ENCODE results near the gene UBE2QL1. TPM values are rescaled to one million over a fixed set of nuclear protein-coding genes. Genes with fewer than 3 reads are reported as not detected.

UBE2QL1 gene
- total RNA-seq, 6 donors from 2014 or later, result 0.09 to 0.10 TPM; not detected in 4

- H3K4me3 ChIP-seq, result no peak overlapping the region
- WGBS, 2 donors, result 71% methylated on average over 21 of the region's 21 CpGs
- H3K9me3 ChIP-seq, result no peaks in the 10 kb centered on the region
- no peak for TF ChIP-seq POLR2AphosphoS5 (IDR thresholded peaks at IDR 0.05)
- no peak for TF ChIP-seq EP300 (IDR thresholded peaks at IDR 0.05)
- no peak for TF ChIP-seq POLR2A (IDR thresholded peaks at IDR 0.05)
- no peak for TF ChIP-seq CTCF (IDR thresholded peaks at IDR 0.05)
- peaks cover 5 to 8% (median 6%) of the 10 kb centered on the region in 4 donors for H3K4me1 ChIP-seq
- H3K27ac ChIP-seq, result no peak overlapping the region
- H3K36me3 ChIP-seq, result no peaks in the 10 kb centered on the region
- DNase-seq, result no peak
- H3K27me3 ChIP-seq, result peaks cover 0 to 19% (median 5%) of the 10 kb centered on the region in 4 donors
- ATAC-seq (ENCODE audit: low FRiP score in 2 of 2), result no peak
Measured at GRCh38 chr5:6446626-6447309, 1.9 kb upstream of the UBE2QL1 start.

GRCh38 chr5:6447384-6448140 is 1.1 kb upstream of the UBE2QL1 start:
- TF ChIP-seq CTCF (IDR thresholded peaks at IDR 0.05) (no peak), EP300 (IDR thresholded peaks at IDR 0.05) (no peak), POLR2AphosphoS5 (IDR thresholded peaks at IDR 0.05) (no peak), POLR2A (IDR thresholded peaks at IDR 0.05) (no peak)
- ATAC-seq (ENCODE audit: low FRiP score in 2 of 2), result no peak
- Histone ChIP-seq H3K27me3 (peaks cover 0 to 19% (median 5%) of the 10 kb centered on the region in 4 donors), H3K4me1 (peaks cover 5 to 8% (median 6%) of the 10 kb centered on the region in 4 donors), H3K36me3 (no peaks in the 10 kb centered on the region), H3K9me3 (no peaks in the 10 kb centered on the region), H3K27ac (no peak overlapping the region), H3K4me3 (no peak overlapping the region)
- 92 to 95% methylated on average over 7 of the region's 7 CpGs for WGBS, 2 donors
- DNase-seq, result no peak

GRCh38 chr5:6448141-6448491 is 543 bp upstream of the UBE2QL1 start:
- Histone ChIP-seq H3K9me3 (no peaks in the 10 kb centered on the region), H3K4me3 (peak overlapping the region in 1 of 4 donors; percentile 20), H3K27ac (no peak overlapping the region), H3K4me1 (peaks cover 5 to 8% (median 6%) of the 10 kb centered on the region in 4 donors), H3K36me3 (no peaks in the 10 kb centered on the region), H3K27me3 (peaks cover 0 to 19% (median 7%) of the 10 kb centered on the region in 4 donors)
- DNase-seq (no peak), ATAC-seq (ENCODE audit: low FRiP score in 2 of 2) (peak in 1 of 2 donors; percentile 12)
- no peak for TF ChIP-seq POLR2A (IDR thresholded peaks at IDR 0.05)
- WGBS, 2 donors, result 92 to 94% methylated on average over 3 of the region's 3 CpGs

- Histone ChIP-seq H3K4me1 (peaks cover 5 to 8% (median 6%) of the 10 kb centered on the region in 4 donors), H3K9me3 (no peaks in the 10 kb centered on the region), H3K4me3 (peak overlapping the region in 1 of 4 donors; percentile 39), H3K27me3 (peaks cover 0 to 19% (median 7%) of the 10 kb centered on the region in 4 donors), H3K36me3 (no peaks in the 10 kb centered on the region), H3K27ac (no peak overlapping the region)
- TF ChIP-seq EP300 (IDR thresholded peaks at IDR 0.05), result no peak
- no peak for TF ChIP-seq CTCF (IDR thresholded peaks at IDR 0.05)
- no peak for TF ChIP-seq POLR2AphosphoS5 (IDR thresholded peaks at IDR 0.05)
- no peak for TF ChIP-seq POLR2A (IDR thresholded peaks at IDR 0.05)
- 16 to 23% methylated on average over 14 to 15 of the region's 15 CpGs for WGBS, 2 donors
- DNase-seq (no peak), ATAC-seq (ENCODE audit: low FRiP score in 2 of 2) (no peak)
Measured at GRCh38 chr5:6449465-6450158, 953 bp downstream of the UBE2QL1 start.

GRCh38 chr5:6450319-6450833 is 1.7 kb downstream of the UBE2QL1 start:
- DNase-seq, result no peak
- TF ChIP-seq POLR2AphosphoS5 (IDR thresholded peaks at IDR 0.05) (no peak), CTCF (IDR thresholded peaks at IDR 0.05) (no peak), POLR2A (IDR thresholded peaks at IDR 0.05) (no peak)
- Histone ChIP-seq H3K9me3 (no peaks in the 10 kb centered on the region), H3K27me3 (peaks cover 0 to 19% (median 7%) of the 10 kb centered on the region in 4 donors), H3K4me3 (no peak overlapping the region), H3K4me1 (peaks cover 5 to 8% (median 6%) of the 10 kb centered on the region in 4 donors), H3K36me3 (no peaks in the 10 kb centered on the region), H3K27ac (no peak overlapping the region)
- no peak for ATAC-seq (ENCODE audit: low FRiP score in 2 of 2)
- 28 to 30% methylated on average over 9 of the region's 9 CpGs for WGBS, 2 donors
